ENCODE data around the gene TAL2. TPM values are rescaled to one million over a fixed set of nuclear protein-coding genes. Genes with fewer than 3 reads are reported as not detected.

The TAL2 gene
- total RNA-seq, 4 donors from 2014 or later = not detected

GRCh38 chr9:105658351-105658750, 3.9 kb upstream of the TAL2 start:
- Histone ChIP-seq H3K4me3 (no peak overlapping the region), H3K9me3 (no peaks in the 10 kb centered on the region), H3K36me3 (no peaks in the 10 kb centered on the region), H3K27me3 (peaks cover 0 to 38% (median 6%) of the 10 kb centered on the region in 4 donors), H3K4me1 (peaks cover 11 to 16% (median 14%) of the 10 kb centered on the region in 4 donors), H3K27ac (replicated peaks in 1 of 4) (no peak overlapping the region)
- intact Hi-C loops (cut with DNase I) = no loop called here
- DNase-seq (ENCODE audit: extremely low spot score) = no peak
- TF ChIP-seq POLR2A (IDR thresholded peaks at IDR 0.05; ENCODE audit: low read depth) (no peak), POLR2AphosphoS5 (IDR thresholded peaks at IDR 0.05) (no peak), CTCF (IDR thresholded peaks at IDR 0.05) (no peak), EP300 (IDR thresholded peaks at IDR 0.05) (no peak)
- 95% methylated on average over 2 of the region's 2 CpGs for WGBS

GRCh38 chr9:105661011-105661410, 1.2 kb upstream of the TAL2 start:
- WGBS = 93% methylated on average over 4 of the region's 4 CpGs
- no peak overlapping the region for H3K4me3 ChIP-seq
- H3K27ac ChIP-seq (replicated peaks in 1 of 4) = no peak overlapping the region
- TF ChIP-seq EP300 (IDR thresholded peaks at IDR 0.05) (no peak), POLR2AphosphoS5 (IDR thresholded peaks at IDR 0.05) (no peak), CTCF (IDR thresholded peaks at IDR 0.05) (no peak), POLR2A (IDR thresholded peaks at IDR 0.05; ENCODE audit: low read depth) (no peak)
- H3K4me1 ChIP-seq = peaks cover 8 to 12% (median 11%) of the 10 kb centered on the region in 4 donors
- H3K36me3 ChIP-seq = no peaks in the 10 kb centered on the region
- intact Hi-C loops (cut with DNase I) = no loop called here
- peaks cover 0 to 34% (median 5%) of the 10 kb centered on the region in 4 donors for H3K27me3 ChIP-seq
- no peak for DNase-seq (ENCODE audit: extremely low spot score)
- no peaks in the 10 kb centered on the region for H3K9me3 ChIP-seq

- TF ChIP-seq CTCF (IDR thresholded peaks at IDR 0.05) (no peak), POLR2A (IDR thresholded peaks at IDR 0.05; ENCODE audit: low read depth) (no peak), POLR2AphosphoS5 (IDR thresholded peaks at IDR 0.05) (no peak), EP300 (IDR thresholded peaks at IDR 0.05) (no peak)
These were observed 1.7 kb downstream of the TAL2 start for GRCh38 chr9:105663914-105664313.

GRCh38 chr9:105667867-105668266, 5.6 kb downstream of the TAL2 start:
- WGBS = 52% methylated on average over 4 of the region's 4 CpGs
- Histone ChIP-seq H3K9me3 (no peaks in the 10 kb centered on the region), H3K4me3 (no peak overlapping the region), H3K4me1 (no peaks in the 10 kb centered on the region), H3K36me3 (no peaks in the 10 kb centered on the region), H3K27me3 (no peaks in the 10 kb centered on the region), H3K27ac (replicated peaks in 1 of 4) (no peak overlapping the region)
- no peak for DNase-seq (ENCODE audit: extremely low spot score)
- TF ChIP-seq CTCF (IDR thresholded peaks at IDR 0.05) (no peak), POLR2AphosphoS5 (IDR thresholded peaks at IDR 0.05) (no peak), POLR2A (IDR thresholded peaks at IDR 0.05; ENCODE audit: low read depth) (no peak), EP300 (IDR thresholded peaks at IDR 0.05) (no peak)
- intact Hi-C loops (cut with DNase I) = no loop called here

More at GRCh38 chr9:105663914-105664313, 1.7 kb downstream of the TAL2 start:
- intact Hi-C loops (cut with DNase I) = no loop called here
- H3K36me3 ChIP-seq = no peaks in the 10 kb centered on the region
- H3K4me1 ChIP-seq = no peaks in the 10 kb centered on the region
- H3K27ac ChIP-seq (replicated peaks in 1 of 4) = no peak overlapping the region
- no peak for DNase-seq (ENCODE audit: extremely low spot score)
- no peak overlapping the region for H3K4me3 ChIP-seq
- no peaks in the 10 kb centered on the region for H3K9me3 ChIP-seq
- WGBS = 68% methylated on average over 5 of the region's 5 CpGs
- peaks cover 0 to 9% (median 0%) of the 10 kb centered on the region in 4 donors for H3K27me3 ChIP-seq

- no peak for TF ChIP-seq POLR2AphosphoS5 (IDR thresholded peaks at IDR 0.05)
- TF ChIP-seq CTCF (IDR thresholded peaks at IDR 0.05) = no peak
- no peak for TF ChIP-seq POLR2A (IDR thresholded peaks at IDR 0.05; ENCODE audit: low read depth)
- TF ChIP-seq EP300 (IDR thresholded peaks at IDR 0.05) = no peak
- H3K4me3 ChIP-seq = no peak overlapping the region
- intact Hi-C loops (cut with DNase I) = no loop called here
- no peak overlapping the region for H3K27ac ChIP-seq (replicated peaks in 1 of 4)
- no peaks in the 10 kb centered on the region for H3K9me3 ChIP-seq
- no peaks in the 10 kb centered on the region for H3K27me3 ChIP-seq
- 80% methylated on average over 3 of the region's 3 CpGs for WGBS
- H3K36me3 ChIP-seq = no peaks in the 10 kb centered on the region
- no peaks in the 10 kb centered on the region for H3K4me1 ChIP-seq
- no peak for DNase-seq (ENCODE audit: extremely low spot score)
These were observed 8.1 kb downstream of the TAL2 start for GRCh38 chr9:105670315-105670714.

Measured in esophagus muscularis mucosa (tissue), 4 donors.